B cell (primary cell): ENCODE data around the gene KIF13A. TPM values are rescaled to one million over a fixed set of nuclear protein-coding genes. Genes with fewer than 3 reads are reported as not detected.
"Not testable (repeated sequence)": the region's sequence is repeated elsewhere in the genome, so short reads cannot be mapped to it uniquely, and the experiment has no call there.

Experiments used
- ATAC-seq: fragments of 200-7000 bp; cut with Tn5 transposase; one replicate; pipeline ENCODE4 v1.10.0; 2021; ENCODE audit warnings: low read depth, mild to moderate bottlenecking, moderate number of reproducible peaks, moderate library complexity
- CTCF ChIA-PET: fragments of 350-600 bp; sonication (Branson Sonifier 250); formaldehyde crosslinking; loops from one replicate; lab custom pipeline; 2021; ENCODE audit warnings: antibody characterized with exemption, inconsistent platforms; lab: Charles Lee
- POLR2A ChIA-PET: fragments of 350-600 bp; sonication (Branson Sonifier 250); formaldehyde crosslinking; loops from one replicate; lab custom pipeline; 2021; ENCODE audit warnings: antibody characterized with exemption; lab: Charles Lee
- DNase-seq: peaks from one replicate; pipeline ENCODE4 v3.0.0; 2013
- H2AFZ ChIP-seq: 2 replicates; pipeline ENCODE4 v1.6.1; 2012; ENCODE audit warnings: mild to moderate bottlenecking, low read depth, low read length; ENCODE audit not compliant: insufficient read depth, poor library complexity, severe bottlenecking
- H3K27ac ChIP-seq, 2 donors: 1 replicate in 1 of 2; 2 replicates in 1 of 2; pipeline ENCODE4 v1.5.1; 2012 to 2013; ENCODE audit warnings: low read length in 2 of 2, mild to moderate bottlenecking in 2 of 2, moderate library complexity in 1 of 2
- H3K27me3 ChIP-seq, 4 experiments: fragments of 200-600 bp in 1 of 4; sonication (generic) in 1 of 4; replicated peaks in 1 of 4; 1 replicate in 2 of 4; 2 replicates in 2 of 4; pipeline versions ENCODE4 v1.6.1 to v1.7.0; 2013 to 2016; ENCODE audit warnings: low read length in 3 of 4, mild to moderate bottlenecking in 2 of 4, mixed read lengths in 1 of 4, moderate library complexity in 1 of 4; ENCODE audit not compliant: insufficient read depth in 4 of 4, control insufficient read depth in 3 of 4; ENCODE audit errors: control extremely low read depth in 1 of 4
- H3K36me3 ChIP-seq, 2 experiments: replicated peaks in 1 of 2; 1 replicate in 1 of 2; 2 replicates in 1 of 2; pipeline versions ENCODE4 v1.6.1 to v1.7.1; 2013; ENCODE audit warnings: low read length in 1 of 2; ENCODE audit not compliant: insufficient read depth in 2 of 2, control insufficient read depth in 1 of 2; ENCODE audit errors: control extremely low read depth in 1 of 2, extremely low read depth in 1 of 2
- H3K4me1 ChIP-seq, 2 donors: fragments of 200-600 bp in 1 of 2; sonication (generic) in 1 of 2; 1 replicate in 1 of 2; 2 replicates in 1 of 2; pipeline versions ENCODE4 v1.5.1 to v1.6.1; 2013 to 2017; ENCODE audit warnings: low read length in 2 of 2; ENCODE audit not compliant: control insufficient read depth in 2 of 2, insufficient read depth in 2 of 2
- H3K4me2 ChIP-seq: replicated peaks from 2 replicates; pipeline ENCODE3; 2012; ENCODE audit warnings: mild to moderate bottlenecking, low read depth, low read length; ENCODE audit not compliant: poor library complexity, severe bottlenecking
- H3K4me3 ChIP-seq, 5 experiments: fragments of 200-600 bp in 1 of 5; sonication (generic) in 1 of 5; 1 replicate in 3 of 5; 2 replicates in 2 of 5; pipeline versions ENCODE4 v1.5.1 to v1.7.0; 2011 to 2016; ENCODE audit warnings: low read length in 4 of 5, mild to moderate bottlenecking in 4 of 5, low read depth in 2 of 5, control low read depth in 1 of 5, moderate library complexity in 1 of 5; ENCODE audit not compliant: insufficient read depth in 1 of 5; ENCODE audit errors: control extremely low read depth in 1 of 5, extremely low read depth in 1 of 5
- H3K79me2 ChIP-seq: fragments of 200-600 bp; sonication (generic); one replicate; pipeline ENCODE4 v1.6.0; 2016; ENCODE audit warnings: low read length; ENCODE audit not compliant: control insufficient read depth, insufficient read depth
- H3K9ac ChIP-seq: fragments of 200-600 bp; sonication (generic); 2 replicates; pipeline ENCODE4 v1.6.1; 2017; ENCODE audit warnings: mild to moderate bottlenecking, low read length, moderate library complexity
- H3K9me3 ChIP-seq, 3 donors: one replicate each; pipeline versions ENCODE4 v1.6.1 to v1.7.1; 2013; ENCODE audit warnings: low read length in 2 of 3; ENCODE audit not compliant: control insufficient read depth in 2 of 3, insufficient read depth in 1 of 3; ENCODE audit errors: control extremely low read depth in 1 of 3
- H4K20me1 ChIP-seq: 2 replicates; pipeline ENCODE4 v1.6.0; 2012; ENCODE audit warnings: mild to moderate bottlenecking, low read length; ENCODE audit not compliant: insufficient read depth, control insufficient read depth, poor library complexity, severe bottlenecking
- H3K27ac Mint-ChIP-seq: one replicate; pipeline ENCODE4 v1.8.0; 2021; ENCODE audit warnings: mixed read lengths
- H3K27me3 Mint-ChIP-seq: one replicate; pipeline ENCODE4 v1.8.0; 2021; ENCODE audit warnings: mixed read lengths
- H3K4me1 Mint-ChIP-seq: one replicate; pipeline ENCODE4 v1.8.0; 2021; ENCODE audit warnings: mixed read lengths
- H3K4me3 Mint-ChIP-seq: one replicate; pipeline ENCODE4 v1.8.0; 2021; ENCODE audit warnings: mixed read lengths
- H3K9me3 Mint-ChIP-seq: one replicate; pipeline ENCODE4 v1.8.0; 2022; ENCODE audit warnings: mixed read lengths; ENCODE audit not compliant: insufficient read depth
- CTCF ChIP-seq: fragments of 200-600 bp; IDR thresholded peaks from one replicate; pipeline ENCODE4 v1.8.0; 2022; ENCODE audit warnings: antibody characterized with exemption, mild to moderate bottlenecking
- EZH2 ChIP-seq: IDR thresholded peaks from 2 replicates; pipeline ENCODE4 v1.6.1; 2012; ENCODE audit warnings: borderline replicate concordance, low read depth, mild to moderate bottlenecking, moderate library complexity, low read length; ENCODE audit not compliant: insufficient read depth, poor library complexity, severe bottlenecking
- WGBS: methylation state at CpG from one replicate; pipeline ENCODE4 v1.1.5; 2013; ENCODE audit warnings: missing lambda C conversion rate; ENCODE audit not compliant: insufficient coverage; 5-methylcytosine and 5-hydroxymethylcytosine counted together
- intact Hi-C: fragments of 100-400 bp; cut with micrococcal nuclease; formaldehyde crosslinking; loops from one replicate; pipeline ENCODE4 v1.10.0; 2022
- polyA plus RNA-seq: library from polyadenylated mRNA; depleted of rRNA; stranded (reverse); fragments of >200 nt; gene quantifications from 2 replicates; pipeline ENCODE4 v1.2.3, GENCODE V29; 2012
- total RNA-seq, 2 donors: library from RNA; stranded (reverse); fragments of 120-200 nt in 1 of 2; gene quantifications; 1 replicate in 1 of 2; 2 replicates in 1 of 2; pipeline versions ENCODE4 v1.2.3 to v1.2.4, GENCODE V29; 2013 to 2022

KIF13A gene
- total and polyA plus RNA-seq, 2 donors (not counting 1 experiment from before 2014, with no cell fraction given) = 2.1 to 23.4 TPM

DNA sequence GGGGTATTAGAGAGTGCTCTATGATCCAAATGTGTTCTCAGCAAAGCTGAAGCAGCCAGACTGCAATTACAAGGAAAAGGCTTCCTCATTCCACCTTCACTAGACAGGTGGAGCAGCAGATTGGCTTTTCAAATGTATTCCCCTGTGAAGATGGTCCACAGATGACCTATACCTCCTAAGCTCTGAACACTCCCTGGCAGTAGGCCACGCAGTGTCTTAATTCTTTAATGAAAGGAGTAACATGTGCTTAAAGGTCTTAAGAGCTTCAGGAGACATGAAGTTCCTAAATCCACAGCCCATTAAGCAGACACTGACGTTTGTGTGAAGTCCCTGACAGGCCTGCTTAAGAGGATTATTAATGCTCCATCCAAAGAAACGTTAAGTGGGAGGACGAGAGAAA lies 141.8 kb downstream of the KIF13A start:
- Histone ChIP-seq H3K4me1 (no peaks in the 10 kb centered on the region), H2AFZ (no peak overlapping the region), H4K20me1 (no peaks in the 10 kb centered on the region), H3K9ac (no peak overlapping the region), H3K27ac (no peak overlapping the region), H3K79me2 (no peaks in the 10 kb centered on the region), H3K4me3 (no peak overlapping the region), H3K4me2 (no peak overlapping the region), H3K27me3 (no peaks in the 10 kb centered on the region), H3K9me3 (no peaks in the 10 kb centered on the region), H3K36me3 (peaks cover 0 to 1% of the 10 kb centered on the region in 2 experiments)
- WGBS = 80% methylated on average over 3 of the region's 4 CpGs
- Mint-ChIP-seq H3K9me3 (no peaks in the 10 kb centered on the region), H3K4me3 (no peak overlapping the region), H3K27me3 (no peaks in the 10 kb centered on the region), H3K4me1 (no peaks in the 10 kb centered on the region), H3K27ac (no peak overlapping the region)
- DNase-seq = no peak
- TF ChIP-seq EZH2 = no peak
- no peak for TF ChIP-seq CTCF
- ChIA-PET CTCF (interaction anchor here (0.6 kb wide), 1 partner anchor 9 kb away, joined by 3 read pairs; no protein-coding TSS in a partner anchor), POLR2A (no interaction called here)
- intact Hi-C loops = no loop called here
- ATAC-seq = no peak

DNA sequence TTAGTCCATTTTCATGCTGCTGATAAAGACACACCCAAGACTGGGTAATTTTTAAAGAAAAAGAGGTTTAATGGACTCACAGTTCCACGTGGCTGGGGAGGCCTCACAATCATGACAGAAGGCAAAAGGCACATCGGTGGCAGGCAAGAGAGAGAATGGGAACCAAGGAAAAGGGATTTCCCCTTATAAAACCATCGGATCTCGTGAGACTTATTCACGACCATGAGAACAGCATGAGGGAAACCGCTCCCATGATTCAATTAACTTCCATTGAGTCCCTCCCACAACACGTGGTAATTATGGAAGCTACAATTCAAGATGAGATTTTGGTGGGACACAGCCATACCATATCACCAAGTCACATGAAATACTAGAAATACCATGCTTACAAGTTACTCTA lies 142.5 kb downstream of the KIF13A start:
- H2AFZ ChIP-seq = not testable (repeated sequence)

More for the DNA sequence above, 142.5 kb downstream of the KIF13A start:
- H3K27ac Mint-ChIP-seq, H3K4me1 ChIP-seq, DNase-seq, H3K27ac ChIP-seq, intact Hi-C loops, H3K9me3 Mint-ChIP-seq, H3K36me3 ChIP-seq, H3K27me3 Mint-ChIP-seq, H3K4me1 Mint-ChIP-seq, H3K27me3 ChIP-seq, H4K20me1 ChIP-seq, H3K9ac ChIP-seq, H3K4me3 Mint-ChIP-seq, ATAC-seq, H3K4me3 ChIP-seq, H3K4me2 ChIP-seq, H3K9me3 ChIP-seq, H3K79me2 ChIP-seq, POLR2A ChIA-PET, CTCF ChIA-PET: not testable (repeated sequence)
- 86% methylated on average over 2 of the region's 7 CpGs for WGBS
